Glomerular visceral epithelial cell (primary cell): ENCODE data around the gene LAMA5.

Source experiments
- DNase-seq: peaks from one replicate; pipeline ENCODE4 v3.0.0-alpha.2; 2016; ENCODE audit errors: extremely low spot score

Gene LAMA5

DNA sequence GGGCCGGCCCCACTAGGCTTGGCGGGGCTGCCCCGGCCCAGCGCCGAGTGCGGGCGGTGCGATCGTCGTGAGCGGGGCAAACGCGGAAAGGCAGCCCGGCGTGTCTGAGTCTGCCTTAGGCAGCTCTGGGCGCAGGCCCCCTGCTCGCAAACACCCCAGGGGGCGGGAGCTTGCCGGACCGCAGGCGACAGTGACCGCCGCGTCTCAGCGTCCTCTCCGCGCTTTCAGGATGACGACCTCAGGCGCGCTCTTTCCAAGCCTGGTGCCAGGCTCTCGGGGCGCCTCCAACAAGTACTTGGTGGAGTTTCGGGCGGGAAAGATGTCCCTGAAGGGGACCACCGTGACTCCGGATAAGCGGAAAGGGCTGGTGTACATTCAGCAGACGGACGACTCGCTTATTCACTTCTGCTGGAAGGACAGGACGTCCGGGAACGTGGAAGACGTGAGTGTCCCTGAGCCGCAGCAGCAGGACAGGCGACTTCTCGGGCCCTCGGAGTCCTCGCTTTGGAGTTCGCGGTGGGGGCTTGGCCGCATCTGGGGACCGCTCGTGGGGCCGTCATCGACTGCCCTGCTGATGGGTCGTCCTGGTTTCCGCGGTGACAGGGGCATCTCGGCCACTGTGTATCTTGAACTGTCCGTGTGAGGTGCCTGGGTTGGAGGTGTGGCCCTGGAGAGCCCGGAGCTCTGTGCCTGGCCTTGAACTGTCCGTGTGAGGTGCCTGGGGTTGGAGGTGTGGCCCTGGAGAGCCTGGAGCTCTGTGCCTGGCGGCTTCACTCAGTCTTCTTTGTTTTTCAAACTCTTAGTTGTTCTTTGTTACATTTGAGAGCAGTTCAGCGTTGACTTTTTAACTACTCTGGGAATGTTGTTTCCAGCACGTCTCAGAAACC is 63.5 kb downstream of the LAMA5 start:
- peak; percentile 42 for DNase-seq

DNA sequence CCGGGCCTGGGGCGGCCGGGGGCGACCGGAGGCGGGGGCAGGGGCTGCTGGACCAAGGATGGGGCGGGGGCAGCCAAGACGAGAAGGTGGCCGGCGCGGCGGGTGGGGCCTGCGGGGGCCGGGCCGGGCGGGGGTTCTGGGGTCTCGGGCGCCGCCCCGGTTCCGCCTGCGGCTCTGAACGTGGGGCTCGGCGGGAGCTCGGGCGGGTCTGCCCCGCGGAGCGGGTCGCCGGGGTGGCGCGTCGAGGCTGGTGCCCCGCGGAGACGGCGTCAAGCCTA is 64.1 kb downstream of the LAMA5 start:
- no peak for DNase-seq

DNA sequence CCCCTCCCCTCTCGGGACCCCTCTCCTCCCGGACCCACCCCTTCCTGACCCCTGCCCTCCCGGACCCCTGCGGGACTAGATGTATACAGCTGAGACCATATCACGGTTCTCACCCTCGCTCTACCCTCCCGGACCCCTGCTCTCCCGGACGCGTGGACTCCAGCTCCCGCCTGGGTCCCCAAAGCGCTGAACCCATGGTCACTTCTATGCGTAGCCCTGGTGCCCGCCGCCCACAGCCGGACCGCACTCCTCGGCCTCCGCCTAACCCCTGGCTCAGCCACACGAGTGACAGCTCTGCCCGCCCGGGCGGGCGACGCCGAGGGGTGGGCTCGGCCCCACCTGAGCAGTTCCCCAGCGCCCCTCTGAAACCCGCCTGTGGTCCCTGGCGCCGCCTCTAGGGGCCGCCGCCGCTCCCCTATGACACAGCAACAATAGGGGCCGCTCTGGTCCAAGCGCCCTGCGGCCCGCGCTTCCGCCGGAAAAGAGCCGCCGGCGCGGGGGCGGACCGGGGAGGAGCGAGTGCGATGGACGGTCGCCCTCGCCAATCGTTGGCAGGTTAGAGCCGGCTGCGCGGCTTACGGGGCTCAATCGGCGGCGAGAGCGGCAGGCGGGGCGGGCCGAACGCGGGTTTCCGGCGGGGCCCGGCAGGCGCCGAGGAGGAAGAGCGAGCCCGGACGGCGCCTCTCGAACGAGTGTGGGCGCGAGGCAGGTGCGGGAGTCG is 64.6 kb downstream of the LAMA5 start, which contains the start of gene ADRM1:
Gene ADRM1, plus strand, starts transcription at position 657 of the 721 bp plus-strand sequence. CDS start 572 bp downstream, outside the sequence.
- DNase-seq: peak; percentile 99

DNA sequence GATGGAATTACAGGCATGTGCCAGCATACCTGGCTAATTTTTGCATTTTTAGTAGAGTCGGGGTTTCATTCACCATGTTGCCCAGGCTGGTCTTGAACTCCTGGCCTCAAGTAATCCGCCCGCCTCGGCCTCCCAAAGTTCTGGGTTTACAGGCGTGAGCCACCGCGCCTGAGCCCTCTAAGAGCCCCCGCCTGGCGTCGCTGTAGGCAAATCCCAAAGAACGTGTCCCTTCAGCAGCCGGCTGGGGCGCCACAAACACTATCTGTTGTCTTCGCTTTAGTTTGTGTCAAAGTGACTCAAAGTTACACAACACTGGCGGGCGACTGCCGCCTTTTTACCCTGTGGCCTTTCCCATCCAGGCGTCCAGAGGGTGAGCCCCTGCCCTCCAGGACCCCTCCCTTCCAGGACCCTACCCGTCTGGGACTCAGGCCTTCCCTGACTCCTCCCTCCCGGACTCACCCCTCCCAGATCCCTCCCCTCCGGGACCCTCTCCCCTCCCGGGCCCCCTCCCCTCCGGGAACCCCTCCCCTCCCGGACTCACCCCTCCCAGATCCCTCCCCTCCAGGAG is 65.3 kb downstream of the LAMA5 start:
- DNase-seq: peak; percentile 94

DNA sequence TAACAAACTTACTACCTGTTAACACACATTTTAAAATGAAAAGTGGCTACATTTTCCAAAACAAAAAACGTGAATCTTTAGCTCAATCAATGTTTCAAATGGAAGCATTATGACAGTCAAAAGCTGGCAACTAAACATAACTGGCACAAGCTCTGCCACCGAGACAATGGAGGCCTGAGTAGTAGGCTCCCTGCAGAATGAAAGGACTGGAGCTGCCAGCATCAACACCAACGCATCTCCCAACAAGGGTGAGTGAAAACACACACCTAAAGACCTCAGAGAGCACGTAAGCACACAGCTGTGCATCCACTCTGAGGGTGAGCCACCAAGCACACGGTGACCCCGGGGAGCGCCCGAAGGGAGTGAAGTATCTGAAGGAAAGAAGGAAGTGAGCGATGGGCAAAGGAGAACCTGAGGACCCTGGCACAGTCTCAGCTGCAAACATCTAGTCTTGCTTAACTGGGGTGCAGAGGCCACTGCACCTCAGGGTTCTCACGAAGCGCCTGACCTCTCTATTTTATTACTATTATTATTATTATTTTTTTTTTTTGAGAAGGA is 65.9 kb downstream of the LAMA5 start:
- DNase-seq: no peak

DNA sequence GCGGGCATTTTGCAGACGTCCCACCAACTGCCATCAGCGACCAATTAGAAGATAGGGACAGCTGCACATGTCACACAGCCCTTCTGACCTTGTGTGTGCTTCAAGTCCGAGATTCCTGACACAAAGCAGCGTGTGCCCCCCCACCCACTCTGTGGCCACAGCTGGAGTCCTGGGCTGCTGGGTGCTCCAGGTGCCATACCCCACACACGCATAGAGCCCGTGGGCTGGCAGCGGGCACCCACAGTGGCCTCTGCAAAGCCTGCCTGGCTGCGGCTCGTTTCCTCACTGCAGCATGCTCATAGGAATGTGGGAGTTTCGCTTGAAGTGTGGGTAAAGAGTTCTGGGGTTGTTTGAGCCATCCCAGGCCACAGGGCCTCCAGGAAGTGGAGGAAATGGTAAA is 66.8 kb downstream of the LAMA5 start:
- no peak for DNase-seq

DNA sequence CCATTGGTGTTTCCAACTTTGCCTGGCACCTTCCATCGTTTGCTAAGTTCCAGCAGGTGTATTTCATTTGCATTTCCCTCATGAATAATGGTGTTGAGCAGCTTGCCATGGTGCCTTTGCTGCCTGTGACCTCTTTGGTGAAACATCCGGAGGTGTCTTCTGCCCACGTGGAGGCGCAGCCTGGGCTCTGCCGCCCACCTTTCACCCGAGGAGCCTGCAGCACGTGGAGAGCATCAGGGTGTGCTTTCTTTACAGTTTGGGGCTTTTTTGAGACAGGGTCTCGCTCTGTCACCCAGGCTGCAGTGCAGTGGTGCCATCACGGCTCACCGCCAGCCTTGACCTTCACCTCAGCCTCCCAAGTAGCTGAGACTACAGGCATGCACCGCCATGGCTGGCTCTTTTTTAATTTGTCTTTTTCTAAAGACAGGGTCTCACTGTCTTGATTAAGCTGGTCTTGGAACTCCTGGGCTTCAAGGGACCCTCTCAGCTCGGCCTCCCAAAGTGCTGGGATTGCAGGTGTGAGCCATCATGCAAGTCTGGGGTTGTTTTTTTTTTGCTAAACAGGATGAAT is 67.4 kb downstream of the LAMA5 start:
- no peak for DNase-seq

DNA sequence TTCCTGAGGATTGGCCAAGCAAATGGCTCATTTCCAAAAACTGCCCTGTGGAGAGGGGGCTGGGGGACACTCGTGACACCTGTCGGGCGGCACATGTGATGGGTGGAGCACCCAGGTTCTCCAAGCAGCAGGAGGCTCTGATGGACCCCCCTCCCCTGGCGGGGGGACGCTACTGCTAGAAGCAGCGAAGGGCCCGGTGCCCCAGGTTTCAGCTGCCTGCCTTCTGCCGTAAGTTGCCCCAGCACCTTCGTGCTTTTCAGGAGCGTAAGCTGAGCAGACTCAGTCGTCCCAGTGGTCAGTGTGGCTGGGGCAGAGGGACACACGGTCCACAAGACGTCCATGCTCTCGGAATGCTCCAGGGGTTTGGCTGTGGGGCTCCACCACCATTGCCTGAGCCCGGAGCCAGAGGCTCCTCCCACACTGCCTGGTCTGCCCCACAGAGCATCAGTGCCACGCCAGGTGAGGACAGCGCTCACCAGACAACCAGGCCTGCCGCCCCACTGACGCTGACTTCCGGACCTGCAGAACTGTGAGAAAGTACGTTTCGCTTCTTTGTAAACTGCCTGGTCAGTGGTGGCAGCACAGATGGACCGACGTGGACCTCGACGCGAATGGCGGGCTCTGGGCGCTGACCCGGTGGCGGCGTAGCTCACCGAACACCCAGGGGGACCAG is 68.4 kb downstream of the LAMA5 start:
- no peak for DNase-seq

DNA sequence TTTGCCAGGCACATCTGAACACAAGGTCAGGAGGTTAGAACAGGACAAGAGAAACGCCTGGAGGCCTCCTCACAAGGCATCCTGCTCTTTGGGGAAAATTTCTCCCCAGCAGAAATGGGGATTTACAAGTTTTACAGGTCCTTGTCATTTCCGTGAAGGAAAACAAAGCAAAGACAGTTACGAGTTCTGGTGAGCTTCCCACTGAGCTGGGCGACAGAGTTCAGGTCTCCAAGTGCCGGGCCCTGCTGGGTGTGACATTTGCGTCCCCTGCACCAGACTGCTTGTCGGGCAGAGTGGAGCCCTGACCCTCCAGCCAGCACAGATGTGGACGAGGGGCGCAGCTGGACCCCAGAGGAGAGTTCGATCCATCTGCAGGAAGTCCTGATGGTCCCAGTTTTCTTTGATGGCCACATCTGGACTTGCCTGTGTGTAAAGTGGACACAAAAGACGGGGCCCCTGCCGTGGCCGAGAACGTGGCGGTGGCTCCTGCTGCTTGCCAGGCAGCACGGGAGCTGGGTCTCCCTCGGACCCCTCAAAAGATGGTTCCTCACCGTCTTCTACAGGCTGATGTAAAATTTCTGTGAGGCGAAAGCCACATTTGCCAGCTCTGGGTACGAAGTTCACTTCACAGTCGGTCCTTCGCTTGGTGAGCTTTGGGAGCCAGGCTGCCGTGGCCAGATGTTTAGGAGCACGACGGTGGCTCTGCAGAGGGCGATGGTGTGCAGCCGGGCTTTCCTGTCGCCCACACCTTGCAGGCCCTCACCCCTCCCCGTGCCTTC is 69.5 kb downstream of the LAMA5 start:
- no peak for DNase-seq

DNA sequence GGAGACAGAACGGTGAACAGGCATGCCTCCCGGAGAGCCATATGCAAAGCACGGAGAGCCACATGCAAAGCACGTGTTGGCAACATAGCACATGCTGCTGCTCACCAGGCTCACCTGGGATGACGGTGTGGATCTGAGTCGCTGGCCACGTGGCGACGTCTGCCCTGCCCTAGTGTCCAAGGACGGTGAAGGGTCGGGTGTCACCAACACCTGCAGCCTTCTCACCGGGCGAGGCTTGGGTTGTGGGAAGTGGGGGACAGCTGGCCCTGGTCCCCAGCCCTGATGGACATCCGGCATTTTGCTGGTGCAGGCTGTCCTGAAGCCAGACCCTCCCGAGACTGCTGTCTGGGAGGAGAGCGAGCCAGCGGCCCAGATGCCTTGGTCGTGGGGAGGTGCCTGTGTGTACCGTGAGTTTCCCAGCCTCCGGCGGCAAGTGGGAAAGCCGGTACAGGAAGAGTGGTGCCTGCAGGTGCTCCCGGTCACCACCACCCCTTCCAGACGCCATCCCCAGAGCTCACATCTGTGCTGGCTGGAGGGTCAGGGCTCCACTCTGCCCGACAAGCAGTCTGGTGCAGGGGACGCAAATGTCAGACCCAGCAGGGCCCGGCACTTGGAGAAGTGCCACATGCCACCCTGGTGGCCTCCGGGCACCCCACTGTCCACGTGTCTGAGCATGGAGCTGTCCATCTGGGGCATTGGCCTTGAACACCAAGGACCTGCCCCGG is 70.2 kb downstream of the LAMA5 start:
- no peak for DNase-seq

DNA sequence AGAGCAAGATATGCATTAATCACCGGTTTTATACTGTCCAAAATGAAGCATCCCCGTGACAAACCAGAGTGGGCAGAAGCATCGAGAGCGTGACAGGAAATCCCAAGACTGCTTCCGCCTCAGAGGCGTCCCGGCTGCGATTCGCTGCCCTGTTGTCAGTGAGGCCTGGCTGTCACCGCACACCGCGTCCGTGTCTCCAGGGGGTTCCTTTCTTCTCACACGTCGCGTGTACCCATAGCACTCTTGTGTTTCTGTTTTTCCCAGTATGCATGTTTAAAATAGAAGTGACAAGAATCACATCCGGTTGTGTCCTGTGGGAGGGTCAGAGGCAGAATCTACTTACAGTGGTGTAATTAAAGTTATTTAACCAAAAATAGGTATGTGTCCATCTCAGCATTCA is 72.6 kb downstream of the LAMA5 start:
- no peak for DNase-seq

DNA sequence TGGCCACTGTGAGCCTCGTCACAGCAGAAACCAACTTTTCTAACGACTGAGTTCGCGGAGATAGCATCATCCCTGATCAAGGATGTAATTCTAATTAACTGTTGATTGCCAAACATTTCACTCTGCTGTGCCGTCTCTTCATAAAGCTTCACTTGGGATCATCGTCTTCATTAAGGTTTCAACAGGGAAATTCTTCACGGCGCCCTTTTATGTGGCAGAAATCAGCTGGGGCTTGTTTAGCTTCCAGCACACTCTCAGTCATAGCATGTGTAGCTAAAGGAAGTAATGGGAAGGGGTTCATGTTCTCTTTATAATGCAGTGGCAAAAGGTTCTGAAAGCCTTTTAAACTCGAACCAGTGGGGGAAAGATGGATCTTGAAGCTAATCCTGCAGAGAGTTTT is 73.2 kb downstream of the LAMA5 start:
- DNase-seq: no peak

DNA sequence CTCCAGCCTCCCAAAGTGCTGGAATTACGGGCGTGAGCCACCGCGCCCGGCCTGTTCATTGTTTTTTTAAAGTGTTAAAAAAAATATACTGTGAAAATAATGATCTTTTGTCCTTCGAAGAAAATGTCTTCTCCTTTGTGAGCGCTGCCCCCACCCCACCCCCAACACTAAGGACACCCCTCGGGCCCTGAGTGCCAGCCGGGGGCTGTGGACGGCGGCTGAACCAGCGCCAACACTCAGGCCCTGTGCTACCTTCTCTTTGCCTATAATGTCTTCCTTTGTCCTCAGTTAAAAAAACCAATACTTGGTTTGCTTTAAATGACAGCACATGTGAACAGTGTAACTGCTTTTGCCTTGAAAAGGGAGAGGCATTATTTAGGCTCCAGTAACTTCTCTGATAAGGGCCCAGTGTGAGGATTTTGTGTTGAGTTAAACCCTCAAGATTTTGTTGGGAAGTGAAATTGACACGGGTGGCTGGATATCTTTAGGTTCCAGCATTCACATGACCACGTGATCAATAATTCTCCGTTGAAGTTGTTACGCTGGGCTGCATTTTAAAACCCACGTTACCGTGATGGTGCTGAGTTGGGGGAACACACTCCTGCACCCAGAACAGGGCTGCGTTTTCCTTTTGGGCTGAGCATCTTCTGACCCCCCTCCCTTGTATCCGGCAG is 73.9 kb downstream of the LAMA5 start:
- no peak for DNase-seq

DNA sequence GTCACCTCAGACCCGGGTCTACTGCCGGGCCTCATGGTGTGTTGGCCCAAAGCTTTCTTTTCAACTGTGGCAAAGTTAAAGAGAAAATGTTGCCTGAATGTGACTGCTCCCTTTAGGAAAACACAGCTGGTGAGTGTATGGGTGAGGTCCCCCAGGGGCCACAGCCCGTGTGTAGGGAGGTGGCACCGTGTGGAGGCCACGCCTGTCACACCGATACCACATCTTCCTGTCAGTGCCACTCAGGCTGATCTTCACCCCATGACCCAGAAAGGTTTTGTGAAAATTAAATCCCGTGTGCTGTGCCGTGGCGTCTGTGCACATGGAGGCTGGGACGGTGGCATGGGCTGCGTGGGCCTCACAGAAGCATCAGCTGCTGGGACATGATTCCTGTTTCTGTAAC is 75.0 kb downstream of the LAMA5 start:
- no peak for DNase-seq

DNA sequence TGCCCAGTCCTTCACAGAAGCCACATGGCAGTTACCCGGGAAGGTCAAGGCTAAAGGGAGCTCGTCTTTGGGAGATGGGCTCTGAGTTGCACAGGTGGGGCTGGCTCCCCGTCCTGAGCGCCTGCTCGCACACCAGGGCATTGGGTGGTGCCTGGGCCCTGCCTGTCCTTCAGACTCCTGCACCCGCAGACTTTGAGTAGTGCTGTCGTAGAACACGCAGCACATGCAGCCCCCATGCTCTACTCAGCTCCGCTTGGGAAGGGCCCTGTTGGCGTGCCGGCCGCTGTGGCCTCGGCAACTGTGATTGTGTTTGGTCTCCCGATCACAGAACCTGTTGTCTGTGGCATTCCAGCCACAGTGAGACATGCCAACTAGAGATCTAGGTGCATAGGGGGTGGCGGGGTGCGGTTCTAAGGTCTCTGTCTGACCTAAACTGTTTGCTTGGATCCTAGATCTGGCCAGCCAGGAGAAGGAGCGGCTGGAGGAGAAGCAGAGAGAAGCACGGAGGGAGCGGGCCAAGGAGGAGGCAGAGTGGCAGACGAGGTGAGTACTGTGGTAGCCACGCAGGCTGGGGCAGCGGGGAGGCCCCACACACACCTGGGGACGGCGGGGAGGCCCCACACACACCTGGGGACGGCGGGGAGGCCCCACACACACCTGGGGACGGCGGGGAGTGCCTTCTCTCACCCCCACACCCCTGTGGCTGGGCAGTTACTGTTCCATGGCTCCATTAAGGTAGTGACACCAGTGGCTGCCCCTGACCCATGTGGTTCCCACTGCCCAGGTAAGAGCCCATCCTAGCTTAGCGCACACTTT is 75.7 kb downstream of the LAMA5 start:
- DNase-seq: no peak

DNA sequence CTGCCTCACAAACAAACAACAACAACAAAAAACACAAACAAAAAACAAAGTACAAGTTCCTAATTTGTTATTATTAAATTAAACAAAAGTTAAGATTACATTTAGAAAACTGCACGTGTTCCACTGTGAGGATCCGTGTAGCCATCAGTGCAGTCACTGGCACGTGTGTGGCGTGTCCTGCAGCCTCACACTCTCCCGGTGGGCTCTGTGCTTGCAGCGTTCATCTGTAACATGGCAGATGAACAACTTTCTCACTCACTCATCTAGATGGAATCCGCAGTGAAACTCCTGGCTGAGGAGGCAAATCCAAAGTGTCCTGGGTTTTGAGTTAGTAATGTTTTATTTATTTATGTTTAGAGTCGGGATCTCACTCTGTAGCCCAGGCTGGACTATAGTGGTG is 77.2 kb downstream of the LAMA5 start:
- DNase-seq: no peak

DNA sequence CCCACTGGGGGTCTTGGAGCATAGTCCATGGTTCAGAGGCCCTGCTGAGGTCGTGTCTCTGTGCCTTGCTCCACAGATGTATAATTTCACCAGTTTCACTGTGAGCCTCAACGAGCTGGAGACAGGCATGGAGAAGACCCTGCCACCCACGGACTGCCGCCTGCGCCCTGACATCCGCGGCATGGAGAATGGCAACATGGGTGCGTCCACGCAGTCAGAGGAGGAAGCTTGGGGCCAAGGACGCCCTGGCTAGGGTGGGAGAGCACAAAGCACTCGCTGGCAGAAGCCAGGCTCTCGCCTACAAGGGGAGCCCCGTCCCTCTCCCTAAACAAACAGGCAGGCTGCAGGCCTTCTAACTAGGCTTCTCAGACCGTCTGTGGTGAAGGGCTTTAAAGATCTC is 78.0 kb downstream of the LAMA5 start:
- no peak for DNase-seq

DNA sequence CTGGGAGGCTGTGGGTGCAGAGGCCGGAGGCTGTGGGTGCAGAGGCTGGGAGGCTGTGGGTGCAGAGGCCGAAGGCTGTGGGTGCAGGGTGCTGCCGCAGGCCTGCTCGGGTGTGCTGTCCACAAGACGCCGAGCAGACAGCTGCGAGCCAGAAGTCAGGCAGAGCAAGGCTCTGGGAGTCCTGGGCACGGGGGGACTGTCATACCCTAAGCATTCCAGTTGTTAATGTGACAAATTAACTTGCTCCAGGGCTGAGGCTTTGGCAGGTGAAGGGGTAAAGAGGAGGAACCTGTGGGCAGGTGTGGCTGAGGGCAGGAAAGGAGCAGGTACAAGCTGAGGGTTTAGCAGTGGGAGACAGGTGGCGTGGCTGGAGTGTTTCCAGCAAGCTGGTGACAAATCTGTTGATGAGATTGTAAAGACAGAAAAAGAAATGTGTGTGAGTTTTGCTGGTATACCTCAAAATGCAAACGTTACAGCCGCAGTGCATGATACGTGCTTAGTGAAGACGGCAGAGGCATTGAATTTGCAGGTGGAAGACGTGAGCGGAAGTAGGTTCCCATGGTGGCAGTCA is 78.5 kb downstream of the LAMA5 start:
- no peak for DNase-seq
